Epithelial cell of proximal tubule (primary cell): ENCODE measurements around the gene SEZ6L2. TPM values are rescaled to one million over a fixed set of nuclear protein-coding genes. Genes with fewer than 3 reads are reported as not detected.

Experiments
- DNase-seq: peaks from one replicate; pipeline ENCODE4 v3.0.0-alpha.2; 2011; ENCODE audit warnings: low read depth
- H3K4me3 ChIP-seq: 2 replicates; pipeline ENCODE4 v1.5.1; 2011; ENCODE audit warnings: low read depth, mild to moderate bottlenecking, low read length
- total RNA-seq: library from RNA; depleted of rRNA; stranded (reverse); fragments of >200 nt; gene quantifications from 2 replicates; pipeline ENCODE4 v1.2.3, GENCODE V29; 2015
- TF ChIP-seq, protein P1 (sequence below): conservative IDR thresholded peaks from 2 replicates; pipeline ENCODE4 v1.5.1; 2012; ENCODE audit warnings: low read depth, mild to moderate bottlenecking, low read length

The SEZ6L2 gene
- total RNA-seq, 1 donor from 2014 or later = 12.8 TPM

DNA sequence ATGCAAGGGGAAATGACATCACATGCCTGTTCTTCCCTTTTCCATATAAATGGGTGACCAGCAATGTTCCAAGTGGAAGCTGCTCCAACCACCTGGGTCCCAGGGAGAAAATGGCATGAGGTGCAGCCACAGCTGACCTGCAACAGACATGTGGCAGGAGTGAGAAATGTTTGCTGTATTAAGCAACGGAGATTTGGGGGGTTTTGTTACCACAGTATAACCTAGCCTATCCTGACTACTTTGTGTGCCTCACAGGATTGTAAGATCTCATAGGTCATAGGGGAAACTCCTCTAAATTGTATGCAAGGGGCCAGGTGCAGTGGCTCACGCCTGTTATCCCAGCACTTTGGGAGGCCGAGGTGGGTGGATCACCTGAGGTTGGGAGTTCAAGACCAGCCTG is 48.4 kb downstream of the SEZ6L2 start:
- TF ChIP-seq, protein P1, sequence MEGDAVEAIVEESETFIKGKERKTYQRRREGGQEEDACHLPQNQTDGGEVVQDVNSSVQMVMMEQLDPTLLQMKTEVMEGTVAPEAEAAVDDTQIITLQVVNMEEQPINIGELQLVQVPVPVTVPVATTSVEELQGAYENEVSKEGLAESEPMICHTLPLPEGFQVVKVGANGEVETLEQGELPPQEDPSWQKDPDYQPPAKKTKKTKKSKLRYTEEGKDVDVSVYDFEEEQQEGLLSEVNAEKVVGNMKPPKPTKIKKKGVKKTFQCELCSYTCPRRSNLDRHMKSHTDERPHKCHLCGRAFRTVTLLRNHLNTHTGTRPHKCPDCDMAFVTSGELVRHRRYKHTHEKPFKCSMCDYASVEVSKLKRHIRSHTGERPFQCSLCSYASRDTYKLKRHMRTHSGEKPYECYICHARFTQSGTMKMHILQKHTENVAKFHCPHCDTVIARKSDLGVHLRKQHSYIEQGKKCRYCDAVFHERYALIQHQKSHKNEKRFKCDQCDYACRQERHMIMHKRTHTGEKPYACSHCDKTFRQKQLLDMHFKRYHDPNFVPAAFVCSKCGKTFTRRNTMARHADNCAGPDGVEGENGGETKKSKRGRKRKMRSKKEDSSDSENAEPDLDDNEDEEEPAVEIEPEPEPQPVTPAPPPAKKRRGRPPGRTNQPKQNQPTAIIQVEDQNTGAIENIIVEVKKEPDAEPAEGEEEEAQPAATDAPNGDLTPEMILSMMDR = no peak
- no peak for DNase-seq
- no peak overlapping the region for H3K4me3 ChIP-seq

DNA sequence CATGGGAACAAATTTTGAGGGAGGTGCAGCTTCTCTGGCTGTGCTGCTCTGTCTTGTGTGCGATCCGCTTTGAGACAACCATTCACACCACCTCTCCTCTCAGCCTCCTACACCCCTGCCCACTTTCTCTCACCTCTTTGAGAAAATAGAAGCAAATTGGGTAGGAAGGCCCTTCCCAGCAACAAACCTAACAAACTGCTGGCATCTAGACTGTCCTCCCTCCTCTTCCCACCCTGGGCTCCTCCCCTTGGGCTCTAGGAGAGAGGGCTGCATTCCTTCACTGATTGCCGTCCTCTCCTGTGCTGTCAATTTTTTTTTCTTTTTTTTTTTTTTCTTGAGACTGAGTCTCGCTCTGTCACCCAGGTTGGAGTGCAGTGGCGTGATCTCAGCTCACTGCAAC is 49.8 kb downstream of the SEZ6L2 start:
- H3K4me3 ChIP-seq = no peak overlapping the region
- TF ChIP-seq, protein P1 = no peak
- no peak for DNase-seq

DNA sequence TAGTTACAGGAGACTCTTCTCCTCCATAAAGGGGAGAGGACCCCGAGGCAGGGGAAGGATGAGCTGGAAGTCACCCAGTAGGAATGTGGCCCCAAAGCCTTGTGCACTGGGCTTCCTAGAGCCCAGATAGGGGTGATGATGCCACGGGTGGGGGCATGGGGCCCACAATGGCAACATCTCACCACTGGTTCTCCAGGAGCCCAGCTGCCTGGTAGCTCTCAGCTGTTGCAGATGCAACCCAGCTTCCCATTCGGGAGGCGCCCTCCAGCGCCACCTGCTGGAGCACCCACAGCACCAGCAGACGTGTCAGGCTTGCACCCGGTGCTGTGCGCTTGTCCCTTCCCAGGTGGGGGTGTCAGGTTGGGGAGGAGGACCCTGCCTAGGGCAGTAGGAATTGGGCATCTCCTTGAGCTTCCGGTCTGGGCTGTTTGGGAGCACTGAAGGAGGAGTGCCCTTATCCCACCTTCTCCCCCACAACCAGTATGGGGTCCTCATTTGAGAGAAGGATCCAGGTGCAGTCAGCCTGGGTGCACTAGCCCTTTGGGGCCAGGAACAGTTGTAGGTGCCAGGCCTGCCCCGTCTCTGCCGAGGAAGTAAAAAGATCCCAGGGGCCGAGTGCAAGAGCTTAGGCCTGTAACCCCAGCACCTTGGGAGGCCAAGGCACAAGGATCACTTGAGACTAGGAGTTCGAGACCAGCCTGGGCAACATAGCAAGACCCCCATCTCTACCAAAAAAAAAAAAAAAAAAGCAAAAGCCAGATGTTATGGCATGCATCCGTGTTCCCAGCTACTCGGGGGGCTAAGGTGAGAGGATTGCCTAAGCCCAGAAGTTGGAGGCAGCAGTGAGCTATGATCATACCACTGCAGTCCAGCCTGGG is 50.7 kb downstream of the SEZ6L2 start:
- no peak overlapping the region for H3K4me3 ChIP-seq
- TF ChIP-seq, protein P1 = peak; percentile 92
- DNase-seq = no peak

DNA sequence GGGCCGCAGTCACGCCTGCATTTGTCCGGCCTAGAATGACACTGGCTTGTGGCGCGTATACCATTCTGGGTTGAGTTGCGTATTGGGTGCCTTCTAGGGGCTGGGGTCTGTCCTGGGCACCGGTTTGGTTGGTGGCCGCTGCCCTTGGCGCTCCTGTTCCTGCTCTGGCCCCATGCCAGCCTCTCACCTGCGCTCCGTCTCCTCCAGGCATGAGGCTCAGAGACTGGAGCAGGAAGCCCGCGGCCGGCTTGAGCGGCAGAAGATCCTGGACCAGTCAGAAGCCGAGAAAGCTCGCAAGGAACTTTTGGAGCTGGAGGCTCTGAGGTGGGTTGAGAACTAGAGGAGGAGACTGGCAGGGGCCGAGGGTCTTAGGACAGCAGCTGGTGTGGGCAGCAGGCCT is 53.7 kb downstream of the SEZ6L2 start:
- no peak for DNase-seq
- TF ChIP-seq, protein P1 = no peak
- no peak overlapping the region for H3K4me3 ChIP-seq

DNA sequence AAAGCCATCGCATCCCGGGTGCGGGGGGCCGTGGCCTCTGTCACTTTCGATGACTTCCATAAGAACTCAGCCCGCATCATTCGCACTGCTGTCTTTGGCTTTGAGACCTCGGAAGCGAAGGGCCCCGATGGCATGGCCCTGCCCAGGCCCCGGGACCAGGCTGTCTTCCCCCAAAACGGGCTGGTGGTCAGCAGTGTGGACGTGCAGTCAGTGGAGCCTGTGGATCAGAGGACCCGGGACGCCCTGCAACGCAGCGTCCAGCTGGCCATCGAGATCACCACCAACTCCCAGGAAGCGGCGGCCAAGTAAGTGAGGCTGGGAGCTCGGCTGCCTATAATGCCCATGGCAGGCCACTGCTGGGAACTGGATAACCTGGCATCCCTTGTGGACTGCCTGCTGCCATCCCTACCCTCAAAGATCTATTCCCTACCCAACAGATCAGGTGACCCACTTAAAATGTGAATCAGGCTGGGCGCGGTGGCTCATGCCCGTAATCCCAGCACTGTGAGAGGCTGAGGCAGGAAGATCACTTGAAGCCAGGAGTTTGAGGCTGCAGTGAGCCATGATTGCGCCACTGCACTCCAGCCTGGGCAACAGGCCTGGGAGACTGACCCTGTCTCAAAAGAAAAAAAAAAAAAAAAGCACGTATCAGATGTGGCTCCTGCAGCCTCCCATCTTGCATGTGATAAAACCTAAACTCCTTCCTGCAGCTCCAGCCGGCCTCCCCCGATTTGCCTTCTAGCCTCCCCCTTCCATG is 54.6 kb downstream of the SEZ6L2 start:
- no peak for DNase-seq
- no peak overlapping the region for H3K4me3 ChIP-seq
- TF ChIP-seq, protein P1 = no peak

DNA sequence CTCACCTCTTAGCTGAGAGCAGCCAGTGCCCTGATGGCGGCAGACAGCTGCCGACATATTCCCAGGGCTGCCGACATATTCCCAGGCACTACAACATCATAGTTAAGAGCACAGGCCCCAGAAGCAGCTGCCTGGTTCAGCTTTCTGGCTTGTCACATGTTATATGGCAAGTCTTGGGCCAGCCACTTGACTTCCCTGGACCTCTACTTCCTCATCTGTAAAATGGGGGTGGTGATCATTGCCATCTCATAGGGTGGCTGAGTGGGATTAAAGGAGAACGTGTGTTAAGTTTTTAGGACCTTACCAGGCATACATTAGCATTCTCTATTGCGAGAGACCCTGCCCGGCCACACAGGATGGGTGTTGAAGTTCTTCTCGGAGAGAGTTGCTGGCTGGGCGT is 55.4 kb downstream of the SEZ6L2 start:
- TF ChIP-seq, protein P1 = no peak
- no peak overlapping the region for H3K4me3 ChIP-seq
- DNase-seq = no peak
